ENCODE results near the gene CTNND2.

Gene CTNND2

DNA sequence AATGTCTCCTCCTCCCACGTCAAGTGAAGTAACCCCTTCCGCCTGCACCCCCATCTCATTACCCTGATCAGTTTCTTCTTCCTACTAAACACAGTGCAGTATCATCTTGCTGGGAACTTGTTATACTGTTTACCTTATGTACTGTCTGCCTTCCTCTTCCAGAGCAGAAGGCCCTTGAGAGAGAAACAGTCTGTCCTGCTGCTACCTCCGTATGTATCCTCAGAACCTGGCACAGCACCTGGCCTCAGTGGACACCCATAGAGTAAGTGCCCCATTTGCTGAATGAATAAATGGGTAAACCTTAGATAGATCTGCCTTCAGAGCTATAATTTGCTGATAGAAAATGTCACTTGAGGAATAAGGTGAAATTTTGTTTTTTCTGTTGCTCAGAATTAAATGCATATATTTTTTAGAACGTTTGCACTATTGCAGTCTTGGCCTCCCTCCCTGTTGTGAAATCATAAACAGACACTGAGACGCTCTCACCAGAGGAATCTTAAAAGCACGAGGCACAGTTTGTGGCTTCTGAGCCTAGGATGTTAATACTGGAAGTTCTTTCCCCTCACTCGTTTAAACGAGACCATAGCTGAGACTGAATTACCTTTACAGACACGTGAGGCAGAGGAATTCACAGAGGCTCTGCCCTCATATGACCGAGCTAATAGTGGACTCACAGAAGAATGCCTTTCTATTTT, 920.1 kb downstream of the CTNND2 start:
- no peak for DNase-seq (ENCODE audit: low read depth)

DNA sequence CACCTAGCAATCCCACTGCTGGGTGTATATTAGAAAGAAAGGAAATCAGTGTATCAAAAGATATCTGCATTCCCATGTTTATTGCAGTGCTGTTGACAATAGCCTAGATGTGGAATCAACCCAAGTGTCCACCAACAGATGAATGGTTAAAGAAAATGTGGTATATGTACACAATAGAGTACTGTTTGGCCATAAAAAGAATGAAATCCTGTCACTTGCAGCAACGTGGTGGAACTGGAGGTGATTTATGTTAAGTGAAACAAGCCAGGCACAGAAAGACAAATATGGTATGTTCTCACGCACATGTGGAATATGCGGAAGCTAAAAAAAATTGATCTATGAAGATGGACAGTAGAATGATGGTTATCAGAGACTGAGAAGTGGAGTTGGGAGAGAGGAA, 921.6 kb downstream of the CTNND2 start:
- no peak for DNase-seq (ENCODE audit: low read depth)

DNA sequence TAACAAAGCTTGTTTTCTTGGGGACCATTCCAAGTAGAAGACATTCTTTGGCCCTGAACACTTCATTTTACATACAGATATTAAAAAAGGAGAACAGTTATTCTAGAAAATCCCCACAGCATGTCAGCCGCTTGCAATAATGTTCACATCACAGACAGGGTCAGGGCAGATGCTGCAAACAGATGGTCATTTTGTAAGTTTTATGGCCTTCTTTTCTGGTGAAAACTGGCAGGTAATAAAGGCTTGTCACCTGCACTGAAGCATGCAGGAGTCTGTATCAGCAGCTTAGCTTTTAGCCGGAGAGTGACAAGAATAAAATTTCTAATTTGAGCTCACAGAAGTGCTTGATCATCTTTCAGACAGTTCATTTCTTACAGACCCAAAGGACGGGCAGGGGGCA, 922.3 kb downstream of the CTNND2 start:
- DNase-seq (ENCODE audit: low read depth): no peak

DNA sequence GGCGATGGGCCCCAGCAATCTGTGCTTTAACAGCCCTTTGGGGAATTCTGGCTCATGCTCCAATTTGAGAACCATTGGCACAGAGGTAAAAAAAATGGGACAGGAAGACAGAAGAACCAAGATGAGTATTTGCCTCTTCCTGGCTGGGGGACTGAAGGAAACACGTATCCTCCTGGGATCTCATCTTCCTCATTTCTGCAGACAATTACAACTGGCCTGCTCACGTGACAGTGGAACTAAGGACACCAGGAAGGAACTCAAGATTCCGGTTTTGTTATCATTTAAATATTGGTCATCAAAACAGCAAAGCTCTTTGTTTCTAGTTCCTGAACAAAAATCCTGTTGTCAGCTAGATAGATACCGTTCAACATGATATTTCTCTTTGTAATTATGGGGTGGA, 927.2 kb downstream of the CTNND2 start:
- no peak for DNase-seq (ENCODE audit: low read depth)

- no peak for DNase-seq (ENCODE audit: low read depth)
These were observed 928.3 kb downstream of the CTNND2 start for GRCh38 chr5:10975945-10976344.

GRCh38 chr5:10974850-10975249, 929.4 kb downstream of the CTNND2 start:
- DNase-seq (ENCODE audit: low read depth): no peak

DNA sequence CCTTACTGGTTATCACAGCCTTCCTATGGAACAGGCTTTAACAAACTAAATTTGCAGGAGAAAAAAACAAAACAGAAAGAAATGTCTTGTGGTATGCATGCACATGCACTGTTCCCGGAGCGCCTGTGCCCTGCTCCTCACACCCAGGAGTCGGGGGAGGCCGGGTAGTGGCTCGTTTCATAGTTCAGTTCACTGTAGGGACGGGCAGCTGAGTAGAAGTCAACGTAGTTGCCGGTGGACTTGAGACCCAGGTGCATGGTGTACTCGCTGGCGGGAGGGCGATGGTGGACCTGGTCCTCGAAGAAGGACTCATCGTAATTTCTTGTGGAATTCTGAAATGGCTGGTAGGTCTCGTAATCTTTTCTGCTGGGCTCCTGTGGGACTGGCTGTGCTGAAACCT, 930.9 kb downstream of the CTNND2 start:
- DNase-seq (ENCODE audit: low read depth): no peak

GRCh38 chr5:10969684-10970180, 934.5 kb downstream of the CTNND2 start:
- DNase-seq (ENCODE audit: low read depth): no peak

GRCh38 chr5:10964806-10965205, 939.4 kb downstream of the CTNND2 start:
- no peak for DNase-seq (ENCODE audit: low read depth)

GRCh38 chr5:10958728-10959127, 945.5 kb downstream of the CTNND2 start:
- no peak for DNase-seq (ENCODE audit: low read depth)

- DNase-seq (ENCODE audit: low read depth): no peak
These were observed 954.2 kb downstream of the CTNND2 start for GRCh38 chr5:10949856-10950630.

GRCh38 chr5:10946050-10946449, 958.2 kb downstream of the CTNND2 start:
- DNase-seq (ENCODE audit: low read depth): no peak

DNA sequence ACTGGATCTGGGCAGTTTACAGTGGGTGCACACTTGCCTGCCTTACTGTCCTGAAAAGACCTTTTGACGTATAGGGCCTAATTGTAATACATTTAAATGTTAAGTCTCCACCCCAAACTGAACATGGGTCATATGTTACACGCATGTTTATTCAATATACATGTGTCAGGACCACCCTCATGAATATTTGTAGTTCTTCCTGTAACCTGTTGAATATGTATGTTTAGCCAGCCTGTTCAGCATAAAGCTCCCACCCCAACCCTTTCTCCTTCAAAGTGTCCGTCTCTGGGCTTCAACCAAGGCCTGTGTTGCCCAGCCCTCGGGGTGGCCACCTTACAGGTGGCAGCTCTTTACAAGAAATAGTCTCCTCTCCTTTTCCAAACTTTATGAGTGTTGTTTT, 962.3 kb downstream of the CTNND2 start:
- no peak for DNase-seq (ENCODE audit: low read depth)

GRCh38 chr5:10936081-10936855, 968.0 kb downstream of the CTNND2 start:
- DNase-seq (ENCODE audit: low read depth): no peak

DNA sequence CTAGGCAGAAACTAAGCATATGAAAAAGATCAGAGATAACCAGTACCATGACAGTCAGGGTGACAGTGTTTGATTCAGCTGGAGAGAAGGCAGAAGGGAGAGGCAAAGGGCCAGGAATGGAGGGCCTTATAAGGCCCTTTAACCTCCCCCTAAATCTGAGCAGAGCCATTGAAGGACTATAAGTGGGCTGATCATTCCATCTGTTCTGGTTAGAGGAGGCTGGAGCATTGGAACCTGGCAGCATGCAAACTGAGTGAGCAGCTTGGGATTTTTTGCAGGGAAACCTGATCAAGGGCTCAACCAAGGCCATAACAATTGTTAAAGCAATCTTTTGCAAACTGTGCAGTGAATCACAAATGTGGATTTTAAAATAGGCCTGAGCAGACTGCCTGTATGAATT, 968.7 kb downstream of the CTNND2 start:
- DNase-seq (ENCODE audit: low read depth): no peak

DNA sequence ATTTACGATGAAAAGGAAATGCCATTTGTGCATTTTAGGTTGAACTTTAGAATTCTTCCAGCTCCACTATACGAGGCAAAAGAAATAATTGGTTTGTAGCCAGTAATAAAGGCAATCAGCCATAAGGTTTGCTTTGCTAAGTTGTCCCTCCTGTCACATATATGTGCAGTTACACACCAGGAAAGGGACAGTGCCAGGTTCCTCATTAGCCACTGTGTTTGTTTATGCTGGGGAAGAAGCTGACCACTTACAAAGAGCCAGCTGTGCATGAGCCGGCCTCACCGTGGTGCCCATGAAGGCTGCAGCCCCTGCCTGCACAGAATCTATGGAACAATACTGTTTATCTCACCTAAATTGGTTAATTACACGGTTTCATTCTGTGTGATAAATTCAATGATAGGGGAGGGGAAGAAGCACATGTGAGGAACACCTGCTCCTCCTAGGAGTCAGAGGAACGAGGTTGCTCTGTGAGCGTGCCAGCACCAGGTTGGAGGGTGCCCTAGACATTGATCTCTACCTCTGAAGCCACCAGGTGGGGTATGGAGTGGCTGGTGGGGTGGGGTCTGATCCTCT, 969.4 kb downstream of the CTNND2 start:
- DNase-seq (ENCODE audit: low read depth): no peak

- no peak for DNase-seq (ENCODE audit: low read depth)
These were observed 971.1 kb downstream of the CTNND2 start for GRCh38 chr5:10933121-10933520.

DNA sequence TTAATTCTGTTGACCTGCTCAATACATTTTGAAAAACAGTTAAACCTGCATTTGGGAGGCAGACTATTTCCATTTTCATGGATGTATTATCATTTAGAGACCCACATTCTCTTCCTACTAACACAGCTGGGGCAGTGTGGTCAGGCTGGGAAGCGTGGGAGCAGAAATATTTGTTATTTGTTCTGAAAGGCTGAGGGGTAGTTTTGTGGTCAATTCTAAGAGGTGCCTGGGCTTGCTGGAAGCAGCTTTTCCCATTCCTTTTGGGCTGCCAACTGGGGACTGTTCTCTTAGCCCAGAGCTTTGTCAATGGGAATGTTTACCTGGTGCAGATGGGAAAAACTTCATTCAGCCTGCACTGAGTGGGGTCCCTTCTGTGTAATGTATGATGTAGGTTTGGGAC, 971.8 kb downstream of the CTNND2 start:
- no peak for DNase-seq (ENCODE audit: low read depth)

DNA sequence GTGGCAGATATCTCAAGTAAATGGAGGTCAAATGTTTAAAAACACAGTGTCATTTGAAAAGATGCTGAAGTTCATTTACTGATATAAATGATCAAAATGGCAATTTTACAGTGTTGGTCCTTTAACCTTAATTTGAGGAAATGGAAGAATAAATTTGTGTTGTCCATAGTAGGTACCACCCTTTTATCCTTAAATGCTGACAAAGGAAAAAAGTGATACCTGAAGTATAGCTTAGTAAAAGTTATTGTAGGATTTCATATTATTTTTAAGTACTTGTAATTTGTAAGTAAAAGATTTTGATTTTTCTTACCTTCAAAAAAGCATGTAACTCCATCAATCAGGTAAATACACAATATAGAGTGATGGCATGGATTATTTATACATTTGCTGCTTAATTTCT, 976.6 kb downstream of the CTNND2 start:
- DNase-seq (ENCODE audit: low read depth): no peak

- no peak for DNase-seq (ENCODE audit: low read depth)
These were observed 980.9 kb downstream of the CTNND2 start for GRCh38 chr5:10923310-10923709.

All from activated T-cell treated with anti-CD3 and anti-CD28 coated beads for 24 hours (primary cell).